Breast epithelium (tissue), 4 donors: ENCODE data around the gene MAML3. TPM values are rescaled to one million over a fixed set of nuclear protein-coding genes. Genes with fewer than 3 reads are reported as not detected.

Experiments
- DNase-seq, 2 donors: peaks; one replicate each; pipeline ENCODE4 v3.0.0-alpha.2; 2019; ENCODE audit warnings: low spot score in 2 of 2
- H3K27ac ChIP-seq, 2 donors: fragments of 200-600 bp; sonication (generic) in 1 of 2; one replicate each; pipeline ENCODE4 v1.5.1; 2016 to 2019; ENCODE audit warnings: mild to moderate bottlenecking in 1 of 2
- H3K27me3 ChIP-seq, 2 donors: fragments of 200-600 bp; sonication (generic) in 1 of 2; one replicate each; pipeline versions ENCODE4 v1.5.1 to v1.6.0; 2017 to 2019; ENCODE audit warnings: control low read depth in 1 of 2, mild to moderate bottlenecking in 1 of 2
- H3K36me3 ChIP-seq: fragments of 200-600 bp; one replicate; pipeline ENCODE4 v1.5.1; 2019
- H3K4me1 ChIP-seq, 2 donors: fragments of 200-600 bp; sonication (generic); one replicate each; pipeline ENCODE4 v1.5.1; 2016 to 2019; ENCODE audit warnings: control low read depth in 1 of 2
- H3K4me3 ChIP-seq, 3 donors: fragments of 200-600 bp; sonication (generic); 1 replicate in 2 of 3; 2 replicates in 1 of 3; pipeline ENCODE4 v1.5.1; 2016 to 2019; ENCODE audit warnings: mild to moderate bottlenecking in 3 of 3, moderate library complexity in 2 of 3
- H3K9me3 ChIP-seq, 2 donors: fragments of 200-600 bp; sonication (generic) in 1 of 2; one replicate each; pipeline ENCODE4 v1.5.1; 2016 to 2019; ENCODE audit warnings: control low read depth in 1 of 2
- POLR2A ChIP-seq: fragments of 450-650 bp; IDR thresholded peaks from one replicate; pipeline ENCODE4 v1.6.1; 2016; ENCODE audit warnings: antibody characterized with exemption, mild to moderate bottlenecking, moderate library complexity
- POLR2AphosphoS5 ChIP-seq, 3 donors: sonication (generic); formaldehyde crosslinking; IDR thresholded peaks; one replicate each; pipeline ENCODE4 v1.6.1; 2017; ENCODE audit warnings: antibody characterized with exemption in 3 of 3
- intact Hi-C: fragments of 100-400 bp; cut with DNase I; formaldehyde crosslinking; loops from one replicate; pipeline ENCODE4 v1.15.1; 2023; ENCODE audit warnings: low total_unique reads
- total RNA-seq, 3 donors: library from RNA; depleted of rRNA; stranded (reverse); fragments of >200 nt; gene quantifications; one replicate each; pipeline ENCODE4 v1.1.0, GENCODE V29; 2016
- TF ChIP-seq, protein P1 (sequence below), 3 donors: fragments of 450-650 bp; IDR thresholded peaks; one replicate each; pipeline ENCODE4 v1.5.1; 2016 to 2017; ENCODE audit warnings: antibody characterized with exemption in 3 of 3, mild to moderate bottlenecking in 3 of 3, moderate library complexity in 3 of 3

Gene MAML3
- total RNA-seq, 3 donors from 2014 or later: 5.0 to 16.8 (median 11.1) TPM

DNA sequence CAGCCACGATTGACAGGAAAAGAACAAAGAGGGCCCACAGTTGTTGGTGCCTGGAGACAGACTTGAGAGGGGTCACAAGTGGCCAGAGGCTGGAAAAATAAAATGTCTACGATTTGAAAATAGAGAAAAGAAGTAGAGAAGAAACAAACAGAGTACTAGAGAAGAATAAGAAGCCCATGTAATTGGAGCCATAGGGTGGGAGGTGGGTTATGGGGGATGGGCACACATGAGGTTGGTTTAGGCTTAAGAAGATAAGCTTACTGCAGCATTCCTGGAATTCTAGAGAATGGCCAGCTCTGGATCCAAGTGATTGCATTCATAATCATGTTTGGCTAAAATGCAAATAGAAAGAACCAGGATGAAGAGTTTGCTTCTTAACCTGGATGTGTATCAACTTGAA lies 210.7 kb downstream of the MAML3 start:
- no peaks in the 10 kb centered on the region for H3K27me3 ChIP-seq
- intact Hi-C loops: no loop called here
- no peaks in the 10 kb centered on the region for H3K4me1 ChIP-seq
- no peak for TF ChIP-seq POLR2A
- TF ChIP-seq, protein P1, sequence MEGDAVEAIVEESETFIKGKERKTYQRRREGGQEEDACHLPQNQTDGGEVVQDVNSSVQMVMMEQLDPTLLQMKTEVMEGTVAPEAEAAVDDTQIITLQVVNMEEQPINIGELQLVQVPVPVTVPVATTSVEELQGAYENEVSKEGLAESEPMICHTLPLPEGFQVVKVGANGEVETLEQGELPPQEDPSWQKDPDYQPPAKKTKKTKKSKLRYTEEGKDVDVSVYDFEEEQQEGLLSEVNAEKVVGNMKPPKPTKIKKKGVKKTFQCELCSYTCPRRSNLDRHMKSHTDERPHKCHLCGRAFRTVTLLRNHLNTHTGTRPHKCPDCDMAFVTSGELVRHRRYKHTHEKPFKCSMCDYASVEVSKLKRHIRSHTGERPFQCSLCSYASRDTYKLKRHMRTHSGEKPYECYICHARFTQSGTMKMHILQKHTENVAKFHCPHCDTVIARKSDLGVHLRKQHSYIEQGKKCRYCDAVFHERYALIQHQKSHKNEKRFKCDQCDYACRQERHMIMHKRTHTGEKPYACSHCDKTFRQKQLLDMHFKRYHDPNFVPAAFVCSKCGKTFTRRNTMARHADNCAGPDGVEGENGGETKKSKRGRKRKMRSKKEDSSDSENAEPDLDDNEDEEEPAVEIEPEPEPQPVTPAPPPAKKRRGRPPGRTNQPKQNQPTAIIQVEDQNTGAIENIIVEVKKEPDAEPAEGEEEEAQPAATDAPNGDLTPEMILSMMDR (IDR thresholded peaks at IDR 0.05): no peak
- no peak for TF ChIP-seq POLR2AphosphoS5 (IDR thresholded peaks at IDR 0.05)
- H3K9me3 ChIP-seq: no peaks in the 10 kb centered on the region
- no peak overlapping the region for H3K4me3 ChIP-seq
- DNase-seq: no peak
- H3K36me3 ChIP-seq: no peaks in the 10 kb centered on the region
- no peak overlapping the region for H3K27ac ChIP-seq

DNA sequence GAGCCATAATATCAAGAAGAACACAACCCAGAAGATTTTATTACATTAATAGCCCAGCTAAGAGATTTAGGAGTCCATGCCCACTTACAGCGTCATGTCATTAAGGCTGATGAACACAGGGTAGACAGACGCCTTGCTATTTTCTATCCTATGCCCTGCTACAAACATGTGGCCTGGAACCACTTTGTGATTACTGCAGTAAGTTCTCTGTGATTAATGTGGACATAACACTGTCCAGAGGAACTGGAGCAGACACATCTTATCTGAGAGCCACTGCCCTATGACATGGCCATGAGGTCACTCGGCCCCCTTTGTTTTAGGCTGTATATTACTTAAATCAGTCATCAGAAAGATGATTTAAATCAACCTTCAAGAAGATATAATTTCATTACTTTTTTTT lies 211.7 kb downstream of the MAML3 start:
- H3K27me3 ChIP-seq: no peaks in the 10 kb centered on the region
- H3K4me1 ChIP-seq: no peaks in the 10 kb centered on the region
- DNase-seq: no peak
- H3K27ac ChIP-seq: no peak overlapping the region
- no peaks in the 10 kb centered on the region for H3K36me3 ChIP-seq
- TF ChIP-seq, protein P1 (IDR thresholded peaks at IDR 0.05): no peak
- no peak for TF ChIP-seq POLR2A
- no peak for TF ChIP-seq POLR2AphosphoS5 (IDR thresholded peaks at IDR 0.05)
- H3K9me3 ChIP-seq: no peaks in the 10 kb centered on the region
- intact Hi-C loops: no loop called here
- no peak overlapping the region for H3K4me3 ChIP-seq

DNA sequence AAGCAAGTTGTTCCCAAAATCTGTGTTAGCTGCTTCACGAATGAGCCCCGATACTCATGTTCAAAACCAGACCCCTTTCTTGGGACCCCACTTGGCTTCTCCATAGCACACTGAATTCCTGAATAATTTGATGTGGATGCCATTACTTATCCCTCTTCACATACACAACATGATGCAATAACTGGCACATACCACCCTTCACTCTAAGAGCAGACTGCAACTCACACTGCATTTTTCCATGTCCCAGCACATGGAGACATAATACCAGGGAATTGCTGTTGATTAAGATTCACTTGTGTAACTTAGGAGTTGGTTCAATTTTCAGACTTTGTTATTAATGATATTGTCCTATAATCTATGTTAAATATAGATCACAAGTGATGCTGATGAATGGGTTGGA lies 213.4 kb downstream of the MAML3 start:
- H3K9me3 ChIP-seq: no peaks in the 10 kb centered on the region
- intact Hi-C loops: no loop called here
- H3K27me3 ChIP-seq: no peaks in the 10 kb centered on the region
- TF ChIP-seq POLR2AphosphoS5 (IDR thresholded peaks at IDR 0.05) (no peak), POLR2A (no peak)
- TF ChIP-seq, protein P1 (IDR thresholded peaks at IDR 0.05): no peak
- DNase-seq: no peak
- H3K36me3 ChIP-seq: no peaks in the 10 kb centered on the region
- H3K4me1 ChIP-seq: no peaks in the 10 kb centered on the region
- no peak overlapping the region for H3K27ac ChIP-seq
- no peak overlapping the region for H3K4me3 ChIP-seq

DNA sequence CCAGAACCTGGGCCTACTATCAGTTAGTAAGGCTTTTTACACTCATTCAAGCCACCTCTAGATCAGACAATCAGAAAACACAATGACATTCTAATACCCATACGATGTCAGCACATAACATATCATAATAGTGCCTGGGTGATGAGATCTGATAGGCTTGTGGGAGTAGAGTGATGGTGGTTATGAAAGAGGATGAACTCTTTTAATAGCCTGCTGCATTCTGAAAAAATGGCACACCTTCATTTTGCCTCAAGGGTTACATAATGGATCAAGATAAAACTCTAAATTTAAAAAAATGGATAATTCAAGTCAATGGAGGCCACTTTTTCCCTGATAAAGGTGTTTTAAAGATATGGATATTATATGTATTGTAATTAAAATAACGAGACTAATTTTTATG lies 215.6 kb downstream of the MAML3 start:
- intact Hi-C loops: no loop called here
- Histone ChIP-seq H3K36me3 (no peaks in the 10 kb centered on the region), H3K4me1 (no peaks in the 10 kb centered on the region), H3K9me3 (no peaks in the 10 kb centered on the region), H3K4me3 (no peak overlapping the region), H3K27me3 (no peaks in the 10 kb centered on the region), H3K27ac (no peak overlapping the region)
- DNase-seq: no peak
- TF ChIP-seq POLR2AphosphoS5 (IDR thresholded peaks at IDR 0.05): no peak
- no peak for TF ChIP-seq POLR2A
- TF ChIP-seq, protein P1 (IDR thresholded peaks at IDR 0.05): no peak

DNA sequence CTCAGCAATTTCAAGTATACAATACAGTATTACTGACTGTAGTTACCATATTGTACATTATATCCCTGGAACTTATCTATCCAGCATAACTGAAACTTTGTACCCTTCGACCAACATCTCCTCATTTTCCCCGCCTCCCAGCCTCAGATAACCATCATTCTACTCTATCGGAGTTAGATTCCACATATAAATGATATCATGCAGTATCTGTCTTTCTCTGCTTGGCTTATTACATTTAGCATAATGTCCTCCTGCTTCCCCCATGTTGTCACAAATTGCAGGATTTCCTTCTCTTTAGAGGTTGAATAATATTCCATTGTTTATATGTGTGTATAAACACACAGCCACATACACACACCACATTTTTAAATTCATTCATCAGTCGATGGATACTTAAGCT lies 218.1 kb downstream of the MAML3 start:
- no peaks in the 10 kb centered on the region for H3K4me1 ChIP-seq
- H3K27ac ChIP-seq: no peak overlapping the region
- TF ChIP-seq, protein P1 (IDR thresholded peaks at IDR 0.05): no peak
- TF ChIP-seq POLR2AphosphoS5 (IDR thresholded peaks at IDR 0.05): no peak
- TF ChIP-seq POLR2A: no peak
- no peak overlapping the region for H3K4me3 ChIP-seq
- no peaks in the 10 kb centered on the region for H3K27me3 ChIP-seq
- no peak for DNase-seq
- intact Hi-C loops: no loop called here
- H3K36me3 ChIP-seq: no peaks in the 10 kb centered on the region
- H3K9me3 ChIP-seq: no peaks in the 10 kb centered on the region
